ENCODE results near the gene TM4SF4.

TM4SF4 gene

GRCh38 chr3:149455989-149456388 is 18.5 kb upstream of the TM4SF4 start:
- no peak for FAIRE-seq

GRCh38 chr3:149459491-149460059 is 14.9 kb upstream of the TM4SF4 start:
- FAIRE-seq: no peak

GRCh38 chr3:149460117-149460516 is 14.4 kb upstream of the TM4SF4 start:
- FAIRE-seq: no peak

DNA sequence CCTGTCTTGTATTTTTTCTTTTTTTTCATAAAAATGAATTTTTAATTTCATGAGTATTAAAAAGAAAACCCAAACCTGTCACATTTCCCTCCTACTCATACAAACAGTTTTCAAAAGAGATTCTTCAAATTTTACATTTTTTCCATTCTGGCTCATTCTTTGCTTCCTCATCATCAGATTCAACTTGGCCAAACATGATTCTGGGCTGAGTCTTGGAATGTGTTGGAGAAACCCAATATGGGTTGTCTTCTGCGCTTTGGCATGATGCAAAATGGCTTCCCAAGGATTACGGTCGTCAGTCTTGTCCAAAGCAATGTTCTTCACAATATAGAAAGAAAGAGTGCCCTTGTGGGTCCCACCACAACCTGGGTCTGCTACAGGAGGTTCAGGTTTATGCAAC is 12.4 kb upstream of the TM4SF4 start:
- no peak for FAIRE-seq

GRCh38 chr3:149462581-149463011 is 11.9 kb upstream of the TM4SF4 start:
- FAIRE-seq: no peak

DNA sequence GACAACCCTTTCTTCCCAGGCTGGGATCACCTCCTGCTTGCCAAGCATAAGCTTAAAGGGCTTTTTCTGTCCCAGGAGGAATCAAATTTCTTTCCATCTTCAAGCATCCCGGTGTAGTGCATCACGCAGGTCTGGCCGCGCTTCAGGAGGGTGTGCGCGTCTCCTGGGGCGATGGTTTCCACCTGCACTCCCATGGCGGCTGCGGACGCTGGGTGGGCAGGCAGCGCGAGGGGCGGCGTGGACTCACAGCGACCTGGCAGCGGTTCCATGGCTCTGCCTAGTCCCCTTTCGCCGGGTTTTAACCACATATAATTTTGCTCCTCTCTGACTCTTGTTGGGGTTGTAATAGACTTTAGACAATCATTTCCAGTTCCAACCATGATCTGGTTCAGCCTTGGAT is 10.6 kb upstream of the TM4SF4 start:
- FAIRE-seq: no peak

DNA sequence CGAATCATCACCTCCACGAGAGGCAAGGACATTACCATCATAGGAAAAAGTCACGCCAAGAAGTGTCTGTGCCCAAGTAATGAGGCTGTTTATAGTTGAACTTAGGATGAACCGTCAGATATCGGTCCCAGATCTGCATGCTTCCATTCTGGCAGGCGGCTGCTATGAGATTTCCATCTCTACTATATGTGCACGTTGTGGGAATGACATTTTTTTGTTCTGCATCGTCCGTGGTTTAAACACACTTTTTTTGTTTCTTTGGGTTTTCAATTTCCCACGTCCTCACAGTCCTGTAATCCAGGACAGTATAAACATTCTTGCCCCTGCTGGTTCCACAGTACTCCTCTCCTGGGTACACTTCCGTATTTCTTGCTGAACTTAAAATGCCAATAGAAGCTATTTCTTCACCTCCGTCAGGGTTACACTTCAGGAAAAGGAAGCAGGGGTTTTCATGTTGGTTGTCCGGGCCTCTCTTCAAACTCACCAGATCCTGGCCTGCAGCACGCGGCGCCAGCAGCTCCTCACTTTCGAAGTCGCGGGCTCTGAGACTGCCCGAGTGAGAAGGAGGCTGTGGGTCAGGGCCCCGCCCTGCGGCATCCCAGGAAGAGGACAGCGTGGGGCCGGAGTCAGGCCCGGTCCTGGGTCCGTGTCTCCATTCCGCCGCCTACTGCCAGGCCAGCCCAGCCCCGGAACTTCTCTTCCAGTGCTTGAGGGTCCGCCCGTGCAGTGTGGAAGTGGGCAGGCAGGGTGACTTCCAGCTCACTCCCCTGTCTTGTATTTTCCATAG is 9.8 kb upstream of the TM4SF4 start:
- FAIRE-seq: no peak

DNA sequence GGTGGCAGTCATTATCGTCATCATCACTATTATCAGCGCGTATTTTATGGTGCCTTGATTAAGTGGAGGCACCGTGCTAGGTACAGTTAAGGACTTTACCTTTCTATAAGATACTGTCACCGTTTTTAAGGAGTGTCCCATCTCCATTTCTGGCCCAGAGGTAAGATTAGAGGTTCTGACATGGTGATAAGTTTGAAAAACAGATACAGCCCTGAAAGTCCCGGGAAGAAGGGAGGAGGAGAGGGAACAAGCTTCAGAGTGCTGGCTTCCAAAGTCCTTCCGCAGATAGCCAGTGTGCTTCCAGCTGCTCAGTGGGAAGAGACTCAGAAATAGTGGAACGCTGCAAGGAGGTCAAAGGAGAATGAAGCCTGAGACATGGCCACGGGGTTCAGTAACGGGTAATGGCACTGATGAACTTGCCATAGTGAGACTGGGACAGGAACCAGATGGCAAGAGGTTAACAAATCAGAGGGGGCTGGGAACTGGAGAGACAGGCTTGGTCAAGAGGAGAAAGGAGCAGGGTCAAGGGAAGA is 9.1 kb upstream of the TM4SF4 start:
- FAIRE-seq: no peak

DNA sequence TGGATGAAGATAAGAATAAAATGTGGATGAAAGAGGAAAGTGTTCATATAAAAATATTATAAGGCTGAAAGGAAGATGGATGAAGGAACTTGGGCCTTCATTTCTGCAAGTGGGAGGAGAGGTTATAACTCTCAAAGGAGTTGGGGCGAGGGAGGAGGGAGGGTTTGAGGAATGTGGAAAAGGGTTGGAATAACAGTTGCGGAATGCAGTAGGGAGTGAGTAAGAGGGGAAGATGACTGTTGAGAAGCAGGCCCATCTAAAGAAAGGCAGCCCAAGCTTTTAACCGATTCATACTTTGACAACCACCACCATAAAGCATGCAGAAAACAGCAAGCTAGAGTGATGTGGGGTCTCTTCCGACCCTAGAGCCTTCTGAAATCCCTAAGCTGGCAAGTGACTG is 8.3 kb upstream of the TM4SF4 start:
- FAIRE-seq: no peak

DNA sequence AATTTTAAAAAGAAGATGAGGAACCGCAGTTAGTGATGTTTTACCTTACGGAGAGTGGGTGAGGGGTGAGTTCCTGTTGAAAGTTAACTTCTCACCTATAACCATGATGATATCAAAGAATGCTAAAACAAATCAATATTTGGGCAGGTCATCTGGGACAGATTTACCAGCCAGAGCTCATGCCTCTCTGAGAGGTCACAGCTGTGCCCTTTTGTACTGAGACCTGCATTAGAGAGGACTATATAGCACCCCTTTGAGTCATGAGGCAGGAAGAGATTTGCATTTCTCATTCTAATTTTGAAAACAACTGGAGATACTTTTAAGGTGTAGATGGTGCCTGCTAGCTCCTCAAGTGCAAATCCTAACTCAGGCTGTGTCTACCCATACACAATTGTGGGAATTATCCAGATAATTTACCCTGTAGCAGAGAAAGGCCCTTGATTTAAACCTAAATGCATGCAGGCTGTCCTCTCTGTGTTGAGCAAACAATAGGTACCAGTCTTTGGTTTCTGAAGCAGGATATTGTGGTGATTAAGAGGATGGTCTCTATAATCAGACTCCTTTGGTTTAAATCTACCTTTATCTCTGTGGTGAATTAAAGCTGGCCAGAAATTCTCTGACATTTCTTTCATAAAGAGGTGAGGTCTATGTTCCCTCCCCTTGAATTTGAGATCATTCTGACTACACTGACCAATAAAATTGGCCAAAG is 5.8 kb upstream of the TM4SF4 start:
- FAIRE-seq: no peak

- FAIRE-seq: no peak
Measured at GRCh38 chr3:149470381-149470780, 4.1 kb upstream of the TM4SF4 start.

DNA sequence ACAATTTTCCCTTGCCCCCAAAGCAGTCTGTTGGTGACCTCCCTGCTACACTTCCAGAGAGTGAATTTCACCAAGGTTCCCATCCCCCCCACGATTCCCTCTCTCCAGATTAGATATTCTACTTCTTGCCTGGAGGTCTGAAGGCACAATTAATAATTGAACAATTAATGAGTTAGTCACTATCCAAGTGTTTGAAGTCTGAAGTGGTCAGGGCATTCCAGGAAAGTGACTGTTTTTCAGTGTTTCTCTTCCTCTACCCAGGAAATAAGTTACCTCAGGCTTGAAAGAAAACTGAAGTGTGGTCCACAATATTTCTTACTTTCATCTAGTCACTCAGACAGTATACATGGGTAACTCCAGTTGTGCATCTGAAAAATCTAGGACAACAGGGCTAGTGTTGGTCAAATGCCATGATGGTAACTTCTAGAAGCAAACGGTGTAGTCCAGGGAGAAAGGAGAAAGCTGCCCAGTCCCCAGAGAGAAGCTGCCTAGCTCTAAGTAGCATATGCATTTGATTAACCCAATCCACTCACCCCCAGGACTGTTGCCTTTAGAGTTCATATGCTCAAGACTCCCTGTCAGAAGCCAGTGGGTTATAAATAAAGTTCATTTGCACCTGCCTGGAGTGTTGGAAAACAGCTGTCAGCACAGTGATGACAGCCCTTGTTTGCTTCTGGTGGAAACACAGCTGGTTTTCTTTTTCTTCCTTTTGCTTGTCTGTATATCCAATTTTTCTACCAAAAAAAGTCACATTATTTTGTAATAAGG is 2.3 kb upstream of the TM4SF4 start:
- no peak for FAIRE-seq

GRCh38 chr3:149473357-149474249 is 894 bp upstream of the TM4SF4 start:
- FAIRE-seq: no peak

DNA sequence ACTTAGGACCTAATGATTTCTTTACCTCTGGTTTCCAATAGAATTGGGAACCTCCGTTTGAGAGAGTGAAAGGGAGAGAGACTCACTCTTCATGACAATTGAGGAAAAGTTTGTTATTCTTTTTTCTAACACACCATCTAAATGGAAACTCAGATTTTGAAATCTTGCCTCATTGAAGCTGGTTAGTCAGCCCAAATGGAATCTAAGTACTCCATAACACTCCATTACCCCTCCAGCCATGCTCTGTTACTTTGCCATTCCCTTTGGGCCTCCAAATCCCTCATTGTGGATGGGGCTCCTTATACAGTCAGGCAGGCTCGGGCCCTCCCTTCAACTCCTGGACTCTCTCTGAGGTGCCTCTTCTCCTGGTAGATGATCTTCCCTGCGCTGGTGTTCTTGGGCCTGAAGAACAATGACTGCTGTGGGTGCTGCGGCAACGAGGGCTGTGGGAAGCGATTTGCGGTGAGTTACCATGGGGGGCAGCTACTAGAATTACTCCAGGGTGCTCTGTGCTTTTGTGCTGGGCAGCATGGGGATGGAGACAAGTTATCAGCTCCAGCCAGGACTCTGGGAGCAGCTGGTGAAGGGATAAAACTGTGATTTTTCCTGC is 1.1 kb downstream of the TM4SF4 start:
- FAIRE-seq: no peak

GRCh38 chr3:149476225-149476624 is 1.7 kb downstream of the TM4SF4 start:
- no peak for FAIRE-seq

GRCh38 chr3:149479621-149480325 is 5.3 kb downstream of the TM4SF4 start:
- no peak for FAIRE-seq

DNA sequence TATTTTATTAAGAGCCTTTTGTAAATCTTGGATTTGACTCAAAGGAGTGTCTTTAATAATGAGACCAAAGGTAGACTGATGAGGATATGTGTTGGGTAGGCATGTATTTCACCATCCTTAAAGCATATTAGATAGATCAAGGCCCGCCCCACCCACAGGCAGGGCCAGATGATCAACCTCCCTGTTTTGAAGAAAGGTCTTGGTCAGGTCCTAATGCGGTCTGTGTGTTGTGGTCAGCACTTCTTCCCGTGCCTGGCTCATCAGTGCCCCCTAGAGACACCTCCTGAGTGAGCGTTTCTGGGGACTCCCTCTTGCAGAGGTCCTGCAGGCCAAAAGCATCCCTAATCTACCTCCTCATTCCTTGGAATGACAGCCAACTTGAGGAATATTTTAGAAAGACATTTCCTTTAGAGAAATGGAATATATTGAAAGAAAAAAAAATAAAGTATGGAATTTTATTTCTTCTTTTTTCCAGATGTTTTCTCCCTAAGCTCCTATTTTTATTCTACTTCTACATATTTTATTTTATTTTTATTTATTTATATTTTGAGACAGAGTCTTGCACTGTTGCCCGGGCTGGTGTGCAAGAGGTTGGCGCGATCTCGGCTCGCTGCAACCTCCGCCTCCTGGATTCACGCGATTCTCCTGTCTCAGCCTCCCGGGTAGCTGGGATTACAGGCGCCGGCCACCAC is 6.0 kb downstream of the TM4SF4 start:
- FAIRE-seq: peak; percentile 98

DNA sequence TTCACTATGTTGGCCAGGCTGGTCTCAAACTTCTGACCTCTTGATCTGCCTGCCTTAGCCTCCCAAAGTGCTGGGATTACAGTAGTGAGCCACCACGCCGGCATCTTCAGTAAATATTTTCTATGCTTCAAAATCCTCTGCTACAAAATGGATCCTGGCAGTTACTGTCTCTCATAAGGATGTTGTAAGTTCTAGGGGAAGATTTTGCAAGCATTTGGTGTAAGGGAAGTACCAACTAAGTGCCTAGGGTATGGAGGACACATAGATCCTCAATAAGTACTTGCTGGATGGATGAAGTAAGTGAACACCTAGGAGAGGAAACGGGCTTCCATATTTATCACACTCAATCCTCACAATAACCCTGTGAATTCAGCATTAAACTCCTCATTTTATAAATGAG is 6.6 kb downstream of the TM4SF4 start:
- no peak for FAIRE-seq

DNA sequence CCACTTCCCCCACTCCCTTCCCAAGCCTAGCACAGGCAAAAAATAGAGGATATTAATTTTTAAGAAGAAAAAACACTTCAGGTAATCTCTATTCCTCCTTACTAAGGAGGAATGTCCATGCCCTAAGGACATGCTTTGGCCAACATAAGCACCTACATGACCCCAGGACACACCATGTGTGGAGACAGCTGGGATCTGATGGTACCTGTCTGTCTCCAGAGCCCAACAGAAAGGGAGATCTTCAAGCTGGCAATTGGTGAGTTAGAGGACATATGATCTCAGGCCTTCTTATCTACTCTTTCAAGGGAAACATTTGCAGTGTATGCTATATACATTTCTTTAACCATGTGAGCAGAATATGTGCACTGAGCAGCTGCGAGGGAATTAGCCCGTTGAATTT is 7.0 kb downstream of the TM4SF4 start:
- no peak for FAIRE-seq

DNA sequence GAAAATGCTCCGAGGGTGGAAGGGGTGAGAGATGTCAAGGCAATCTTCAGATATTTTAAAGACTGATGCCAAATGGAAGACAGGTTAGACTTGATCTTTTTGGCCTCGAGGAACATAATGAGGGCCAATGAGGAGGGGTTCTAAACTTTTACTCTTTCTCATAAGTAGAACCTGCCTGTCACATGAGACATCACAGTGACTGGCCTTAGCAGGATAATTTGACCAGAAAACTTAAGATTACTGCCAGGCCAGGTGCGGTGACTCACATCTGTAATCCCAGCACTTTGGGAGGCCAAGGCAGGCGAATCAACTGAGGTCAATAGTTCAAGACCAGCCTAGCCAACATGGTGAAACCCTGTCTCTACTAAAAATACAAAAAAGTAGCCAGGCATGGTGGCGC is 12.2 kb downstream of the TM4SF4 start:
- FAIRE-seq: no peak
